HG03460 (cell line): ENCODE results near the gene ATG16L1.
A peak's percentile ranks its signal among the peaks of the same experiment; 100 is the strongest.

Source experiments
- ATAC-seq: cut with Tn5 transposase; IDR thresholded peaks from one replicate; pipeline ENCODE4 v1.9.1; 2021; ENCODE audit not compliant: unreplicated experiment

Gene ATG16L1

DNA sequence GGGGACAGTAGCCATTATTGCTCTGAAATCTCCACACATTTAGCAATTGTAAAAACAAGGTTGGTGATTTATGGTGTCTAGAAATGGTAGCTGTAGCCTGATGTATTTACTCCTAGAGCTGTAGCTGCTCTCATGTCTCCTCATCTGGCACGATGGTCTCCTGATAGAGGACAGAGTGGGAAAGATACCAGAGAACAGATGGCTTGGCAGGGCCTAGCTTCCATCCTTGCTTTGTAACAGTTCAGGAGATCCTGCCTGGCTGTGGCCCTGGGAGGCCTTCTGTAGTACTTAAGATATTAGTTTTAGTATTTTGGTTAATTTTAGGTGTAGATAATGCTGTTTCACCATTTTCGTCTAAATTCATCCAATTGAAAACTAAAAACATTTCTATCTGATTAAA, 6.7 kb downstream of the ATG16L1 start:
- ATAC-seq, result no peak

- no peak for ATAC-seq
Measured at GRCh38 chr2:233259730-233260129, 8.3 kb downstream of the ATG16L1 start.

DNA sequence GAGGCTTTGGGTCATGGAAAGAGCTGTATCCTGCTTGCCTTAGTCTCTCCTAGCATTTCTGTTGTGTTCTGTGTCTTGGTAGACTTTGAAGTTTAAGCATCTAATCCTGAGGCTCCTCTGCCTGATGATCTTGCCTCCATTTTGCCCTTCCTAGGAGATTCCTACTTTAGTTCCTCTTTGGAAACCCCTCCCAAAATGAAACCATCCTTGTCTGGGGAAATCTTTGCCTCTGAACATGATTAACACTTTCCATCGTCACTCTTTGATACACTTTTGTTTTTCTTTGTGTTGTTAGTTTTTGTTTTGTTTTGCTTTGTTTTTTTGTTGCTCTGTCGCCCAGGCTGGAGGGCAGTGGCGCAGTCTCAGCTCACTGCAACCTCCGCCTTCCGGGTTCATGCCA, 9.2 kb downstream of the ATG16L1 start:
- ATAC-seq, result no peak

GRCh38 chr2:233261819-233262555, 10.5 kb downstream of the ATG16L1 start:
- no peak for ATAC-seq

DNA sequence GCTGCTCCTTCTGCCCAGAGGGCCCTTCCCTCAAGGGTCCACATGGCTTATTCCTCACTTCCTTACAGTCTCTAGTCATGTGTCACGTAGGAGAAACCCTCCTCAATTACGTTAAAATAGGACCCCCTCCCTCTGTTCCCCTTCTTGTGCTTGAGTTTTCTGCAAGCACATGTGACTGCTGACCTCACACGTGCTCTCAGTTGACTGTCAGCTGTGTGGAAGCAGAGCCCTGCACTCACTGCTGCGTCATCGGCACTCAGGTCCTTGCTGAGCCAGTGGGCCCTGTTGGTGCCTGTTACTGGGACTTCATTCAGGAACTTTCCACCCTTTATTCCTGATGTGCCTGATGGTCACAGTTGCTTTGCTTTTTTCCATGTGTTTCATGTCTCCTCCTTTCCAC, 11.1 kb downstream of the ATG16L1 start:
- no peak for ATAC-seq

DNA sequence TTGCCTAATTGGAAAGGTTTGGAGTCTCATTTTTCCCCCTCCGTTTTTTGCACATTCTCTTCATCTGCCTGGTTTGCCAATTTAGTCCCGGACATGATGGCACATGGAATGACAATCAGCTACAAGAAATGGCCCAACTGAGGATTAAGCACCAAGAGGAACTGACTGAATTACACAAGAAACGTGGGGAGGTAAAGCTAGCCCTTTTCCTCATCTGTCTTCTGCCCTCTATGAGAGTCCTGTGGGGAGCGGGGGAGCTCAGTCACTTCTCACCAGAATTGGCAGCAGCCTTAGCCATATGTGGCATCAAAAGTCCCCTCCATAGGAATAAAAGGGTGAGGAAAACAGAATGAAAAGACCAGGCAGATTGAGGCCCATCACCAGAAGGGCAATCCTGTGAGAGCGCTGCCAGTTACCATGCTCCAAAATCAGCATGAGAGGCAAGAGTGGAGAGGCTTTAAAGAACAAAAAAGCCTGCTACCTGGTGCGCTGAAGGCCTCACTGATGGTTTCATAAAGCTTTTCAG, 11.6 kb downstream of the ATG16L1 start:
- ATAC-seq, result no peak

DNA sequence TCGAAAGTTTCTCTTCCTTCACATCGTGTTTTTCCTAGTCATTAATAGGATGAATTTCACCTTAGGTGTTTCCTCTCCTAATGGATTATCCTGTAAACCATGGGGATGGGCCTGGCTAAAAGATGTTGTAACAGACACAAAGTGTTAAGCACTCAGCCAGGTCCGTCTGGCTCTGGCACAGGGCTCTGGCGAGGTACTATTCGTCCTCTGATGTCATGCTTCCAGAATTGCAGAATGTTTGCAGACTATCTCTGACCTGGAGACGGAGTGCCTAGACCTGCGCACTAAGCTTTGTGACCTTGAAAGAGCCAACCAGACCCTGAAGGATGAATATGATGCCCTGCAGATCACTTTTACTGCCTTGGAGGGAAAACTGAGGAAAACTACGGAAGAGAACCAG, 13.2 kb downstream of the ATG16L1 start:
- ATAC-seq, result no peak

GRCh38 chr2:233265899-233266431, 14.5 kb downstream of the ATG16L1 start:
- ATAC-seq, result no peak

GRCh38 chr2:233266481-233266880, 15.0 kb downstream of the ATG16L1 start:
- ATAC-seq, result no peak

DNA sequence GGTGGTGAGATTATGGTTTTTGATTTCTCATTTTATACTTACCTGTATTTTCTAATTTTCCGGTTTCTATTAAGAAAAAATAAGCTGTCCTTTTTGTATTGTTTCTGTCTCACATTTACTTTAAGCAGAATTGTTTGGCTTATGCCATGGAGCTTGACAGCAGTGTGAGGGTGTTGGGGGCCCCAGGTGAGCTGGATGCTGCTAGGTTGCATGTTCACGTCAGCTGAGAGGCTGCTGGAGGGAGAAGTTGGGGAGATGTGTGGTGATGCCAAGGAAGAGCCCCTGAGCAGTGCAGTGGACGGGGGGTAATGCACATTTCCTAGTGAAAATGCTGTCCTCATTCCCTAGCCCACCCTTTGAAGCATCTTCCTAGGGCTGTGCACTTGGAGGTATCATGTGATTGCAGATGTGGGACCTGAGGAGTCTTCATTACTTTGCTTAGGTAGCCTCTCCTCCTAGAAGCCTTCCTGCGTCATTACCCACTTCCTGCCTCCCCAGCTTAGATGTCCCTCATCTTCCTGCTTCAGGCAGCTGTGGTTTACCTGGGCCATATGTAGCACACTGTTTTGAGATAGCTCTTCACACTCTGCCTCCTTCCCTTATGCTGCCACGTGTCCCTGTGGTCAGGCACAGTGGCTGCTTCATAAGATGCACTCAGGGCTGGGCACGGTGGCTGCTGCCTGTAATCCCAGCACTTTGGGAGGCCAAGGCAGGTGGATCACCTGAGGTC, 16.2 kb downstream of the ATG16L1 start:
- peak; percentile 98 for ATAC-seq

- ATAC-seq, result no peak
Measured at GRCh38 chr2:233270366-233270765, 18.9 kb downstream of the ATG16L1 start.

- no peak for ATAC-seq
Measured at GRCh38 chr2:233270951-233271350, 19.5 kb downstream of the ATG16L1 start.

- no peak for ATAC-seq
Measured at GRCh38 chr2:233271693-233272092, 20.2 kb downstream of the ATG16L1 start.

DNA sequence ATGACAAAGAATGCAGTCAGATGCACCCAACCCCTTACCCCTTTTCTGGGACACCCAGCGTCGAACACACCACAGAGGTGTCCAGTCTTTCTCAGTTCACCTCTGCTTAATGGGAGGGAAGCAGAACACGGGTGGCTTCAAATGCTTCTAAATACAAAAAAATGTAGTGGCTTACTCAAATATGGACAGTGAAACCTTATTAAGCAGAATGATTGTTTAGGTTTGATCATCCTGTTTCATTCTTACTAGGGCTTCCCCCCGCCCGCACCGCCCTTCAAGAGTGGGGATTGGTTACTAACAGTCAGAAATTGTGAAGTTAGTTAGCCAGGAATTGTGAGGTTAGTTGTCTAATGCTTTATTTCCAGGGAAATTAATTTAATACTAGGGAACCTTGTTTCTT, 21.6 kb downstream of the ATG16L1 start:
- no peak for ATAC-seq

- no peak for ATAC-seq
Measured at GRCh38 chr2:233275223-233275622, 23.8 kb downstream of the ATG16L1 start.

GRCh38 chr2:233278921-233279320, 27.4 kb downstream of the ATG16L1 start:
- no peak for ATAC-seq

- no peak for ATAC-seq
Measured at GRCh38 chr2:233280114-233280693, 28.7 kb downstream of the ATG16L1 start.

GRCh38 chr2:233281553-233281952, 30.1 kb downstream of the ATG16L1 start:
- ATAC-seq, result no peak

DNA sequence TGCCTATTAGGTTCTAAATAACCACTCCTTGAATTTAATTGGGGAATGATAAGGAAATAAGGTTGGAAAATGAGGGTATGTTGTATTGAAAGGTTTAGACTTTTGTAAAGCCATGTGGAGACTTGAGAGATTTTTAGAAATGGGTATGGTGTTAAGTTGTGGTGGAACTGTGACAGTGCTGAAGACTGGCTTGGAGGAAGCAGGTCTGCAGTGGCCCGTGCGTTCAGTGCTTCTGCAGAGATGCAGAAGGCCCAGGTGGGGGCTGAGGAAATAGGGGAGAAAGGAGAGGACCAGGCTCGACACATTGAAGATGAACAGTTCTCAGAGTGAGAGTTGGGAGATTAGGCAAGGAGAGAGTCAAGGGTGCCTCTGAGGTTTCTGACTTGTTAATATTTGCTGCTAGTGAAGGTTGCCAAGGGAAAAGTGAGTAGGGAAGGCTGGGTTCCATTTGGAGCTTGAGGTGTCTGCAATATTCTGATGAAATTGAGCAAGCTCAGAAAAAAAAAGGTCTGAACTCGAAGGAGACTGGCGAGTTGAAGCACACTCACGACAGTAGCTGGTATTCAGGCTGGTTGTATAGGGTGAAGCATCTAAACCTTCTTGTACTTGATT, 30.6 kb downstream of the ATG16L1 start:
- ATAC-seq, result no peak

DNA sequence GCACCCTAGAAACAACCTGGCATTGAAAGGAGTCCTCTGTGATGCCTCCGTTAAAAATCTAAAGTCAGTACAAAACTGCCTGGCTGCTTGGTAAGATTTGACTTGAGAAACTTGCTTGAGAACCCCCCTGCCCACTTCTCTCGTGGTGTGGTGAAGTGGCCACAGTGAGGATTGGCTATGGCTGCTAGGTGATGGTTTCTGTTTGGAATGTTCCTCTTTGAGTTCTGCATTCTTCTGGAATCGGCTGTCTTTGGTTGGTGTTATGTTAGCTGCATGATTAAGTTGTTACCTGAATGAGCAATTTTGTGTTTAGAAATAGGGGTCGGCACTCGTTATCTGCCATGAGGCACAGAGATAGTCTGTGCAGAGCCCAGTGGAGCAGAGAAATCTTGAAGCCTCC, 34.4 kb downstream of the ATG16L1 start:
- no peak for ATAC-seq

DNA sequence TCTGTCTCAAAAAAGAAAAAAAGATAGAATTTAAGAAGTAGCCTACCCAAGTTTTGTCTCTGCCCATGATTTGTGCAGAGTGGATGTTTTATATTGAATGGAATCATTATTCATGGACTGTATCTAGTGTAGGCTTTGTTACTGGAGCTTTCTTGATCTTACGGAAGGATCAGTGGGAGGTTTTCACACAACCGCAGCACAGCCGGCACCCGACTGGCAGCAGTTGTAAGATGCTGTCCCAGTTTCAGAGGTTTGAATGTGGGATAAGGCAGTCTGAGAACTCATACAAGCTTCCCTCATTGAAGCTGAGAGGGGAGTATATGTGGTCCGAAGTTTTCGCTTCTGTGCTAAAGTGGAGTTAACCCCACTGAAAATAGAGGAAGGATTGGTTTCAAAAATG, 36.4 kb downstream of the ATG16L1 start:
- no peak for ATAC-seq
